Body of pancreas (tissue), 4 donors: ENCODE data around the gene IL3RA.

Experiments
- CTCF ChIP-seq, 7 experiments: fragments of 450-650 bp in 4 of 7; fragments of 200-600 bp in 3 of 7; sonication (generic) in 3 of 7; IDR thresholded peaks; one replicate each; pipeline ENCODE4 v1.5.1; 2016 to 2019; ENCODE audit warnings: antibody characterized with exemption in 7 of 7
- POLR2A ChIP-seq, 3 donors: fragments of 450-650 bp; IDR thresholded peaks; one replicate each; pipeline ENCODE4 v1.6.1; 2016; ENCODE audit warnings: antibody characterized with exemption in 3 of 3, mild to moderate bottlenecking in 2 of 3

- TF ChIP-seq POLR2A (IDR thresholded peaks at IDR 0.05) = no peak
- TF ChIP-seq CTCF (IDR thresholded peaks at IDR 0.05) = no peak
Observed at GRCh38 chrX:1306909-1307625, 29.5 kb upstream of the IL3RA start.
